HCT116 (cell line): Measurements from ENCODE around the gene SMG6. TPM values are rescaled to one million over a fixed set of nuclear protein-coding genes. Genes with fewer than 3 reads are reported as not detected.

ENCODE experiments used
- ATAC-seq: fragments of 200-7000 bp; cut with Tn5 transposase; 2 replicates; pipeline ENCODE4 v1.9.1; 2020; ENCODE audit warnings: mild to moderate bottlenecking, moderate library complexity
- BruUV-seq: library from RNA; stranded (reverse); fragments of 400-500 nt; replicated peaks from 2 replicates; lab custom pipeline; 2021; lab: Mats Ljungman, UMichigan
- CTCF ChIA-PET: fragments of 300-600 bp; sonication (Branson Sonifier 250); formaldehyde crosslinking; loops from one replicate; lab custom pipeline; 2021; ENCODE audit warnings: antibody characterized with exemption; lab: Charles Lee
- POLR2A ChIA-PET: fragments of 300-600, 350-600 bp; sonication (Branson Sonifier 250); formaldehyde crosslinking; loops from one replicate; lab custom pipeline; 2021; ENCODE audit warnings: antibody characterized with exemption; lab: Charles Lee
- RAD21 ChIA-PET, 2 experiments: fragments of 300-600 bp; sonication (Branson Sonifier 250); formaldehyde crosslinking; loops; one replicate each; lab custom pipeline; 2023; ENCODE audit warnings: low total read pairs in 2 of 2; ENCODE audit not compliant: uncharacterized antibody in 2 of 2, unreplicated experiment in 2 of 2, low non-redundant PET in 1 of 2; lab: Charles Lee
- DNase-seq: peaks from one replicate; pipeline ENCODE4 v3.0.0-alpha.2; 2010; ENCODE audit warnings: low read depth, low spot score
- H2AFZ ChIP-seq: fragments of 200-600 bp; shearing (Covaris generic), sonication (generic); 2 replicates; pipeline ENCODE4 v1.6.1; 2017; ENCODE audit warnings: low read depth, mixed run types, mixed read lengths, antibody characterized with exemption, low read length; ENCODE audit not compliant: poor library complexity, severe bottlenecking
- H3K27ac ChIP-seq: 2 replicates; pipeline ENCODE4 v1.5.1; 2012; ENCODE audit warnings: low read depth, low read length
- H3K27me3 ChIP-seq: fragments of 200-600 bp; sonication (generic); 2 replicates; pipeline ENCODE4 v1.6.1; 2016; ENCODE audit warnings: mixed run types, low read length, mixed read lengths; ENCODE audit not compliant: insufficient read depth
- H3K36me3 ChIP-seq, 2 experiments: fragments of 200-500 bp in 1 of 2; fragments of 200-600 bp in 1 of 2; sonication (Bioruptor generic) in 1 of 2; sonication (generic) in 1 of 2; 2 replicates each; pipeline versions ENCODE4 v1.5.1 to v1.6.1; 2014 to 2016; ENCODE audit warnings: low read length in 2 of 2, inconsistent platforms in 1 of 2, mixed read lengths in 1 of 2, mixed run types in 1 of 2; ENCODE audit not compliant: insufficient read depth in 2 of 2, control insufficient read depth in 1 of 2
- H3K4me1 ChIP-seq, 2 experiments: fragments of 200-600 bp in 1 of 2; sonication (generic) in 1 of 2; 2 replicates each; pipeline versions ENCODE4 v1.5.1 to v1.6.1; 2012 to 2017; ENCODE audit warnings: low read length in 2 of 2, inconsistent platforms in 1 of 2, mild to moderate bottlenecking in 1 of 2, mixed read lengths in 1 of 2, mixed run types in 1 of 2, moderate library complexity in 1 of 2; ENCODE audit not compliant: insufficient read depth in 2 of 2, control insufficient read depth in 1 of 2
- H3K4me2 ChIP-seq: fragments of 200-600 bp; sonication (generic); 2 replicates; pipeline ENCODE4 v1.6.1; 2017; ENCODE audit warnings: mixed run types, low read length, mixed read lengths
- H3K4me3 ChIP-seq, 2 experiments: fragments of 200-600 bp in 1 of 2; sonication (generic) in 1 of 2; replicated peaks in 1 of 2; 2 replicates each; pipeline ENCODE4 v1.5.1; 2011 to 2016; ENCODE audit warnings: low read length in 2 of 2, control low read depth in 1 of 2, low read depth in 1 of 2, mild to moderate bottlenecking in 1 of 2, mixed read lengths in 1 of 2, mixed run types in 1 of 2
- H3K79me2 ChIP-seq: fragments of 200-600 bp; sonication (generic); 2 replicates; pipeline ENCODE4 v1.6.1; 2017; ENCODE audit warnings: mild to moderate bottlenecking, mixed run types, low read length, moderate library complexity, mixed read lengths; ENCODE audit not compliant: insufficient read depth
- H3K9ac ChIP-seq: fragments of 200-600 bp; sonication (generic); 2 replicates; pipeline ENCODE4 v1.6.1; 2016; ENCODE audit warnings: low read length, mixed read lengths
- H3K9me2 ChIP-seq: fragments of 200-600 bp; sonication (generic), shearing (Covaris generic); 2 replicates; pipeline ENCODE4 v1.6.1; 2017; ENCODE audit warnings: mixed run types, mild to moderate bottlenecking, moderate library complexity; ENCODE audit not compliant: insufficient read depth
- H3K9me3 ChIP-seq, 2 experiments: fragments of 200-500 bp in 1 of 2; fragments of 200-600 bp in 1 of 2; sonication (Bioruptor generic) in 1 of 2; sonication (generic) in 1 of 2; 2 replicates each; pipeline ENCODE4 v1.6.1; 2014 to 2017; ENCODE audit warnings: low read length in 2 of 2, mixed read lengths in 2 of 2, inconsistent platforms in 1 of 2, low read depth in 1 of 2, mild to moderate bottlenecking in 1 of 2, mixed run types in 1 of 2, moderate library complexity in 1 of 2; ENCODE audit not compliant: control insufficient read depth in 1 of 2, insufficient read depth in 1 of 2
- H4K20me1 ChIP-seq: fragments of 200-600 bp; sonication (generic), shearing (Covaris generic); 2 replicates; pipeline ENCODE4 v1.6.1; 2017; ENCODE audit warnings: mixed run types, mild to moderate bottlenecking, moderate library complexity; ENCODE audit not compliant: insufficient read depth
- CBX3 ChIP-seq: IDR thresholded peaks from 2 replicates; pipeline ENCODE4 v1.6.1; 2012; ENCODE audit warnings: low read depth
- EZH2 ChIP-seq: fragments of 200-600 bp; sonication (generic); IDR thresholded peaks from 2 replicates; pipeline ENCODE4 v1.6.1; 2017; ENCODE audit warnings: antibody characterized with exemption, mixed run types
- EZH2phosphoT487 ChIP-seq: fragments of 200-600 bp; IDR thresholded peaks from 2 replicates; pipeline ENCODE4 v1.6.1; 2018; ENCODE audit warnings: antibody characterized with exemption, borderline replicate concordance
- FOSL1 ChIP-seq: IDR thresholded peaks from 2 replicates; pipeline ENCODE4 v1.6.1; 2012; ENCODE audit warnings: low read depth
- POLR2AphosphoS5 ChIP-seq: IDR thresholded peaks from 2 replicates; pipeline ENCODE4 v1.6.1; 2011; ENCODE audit warnings: mild to moderate bottlenecking, low read depth, low read length, moderate library complexity
- TCF7L2 ChIP-seq: IDR thresholded peaks from 2 replicates; pipeline ENCODE4 v1.7.0; 2011; ENCODE audit warnings: borderline replicate concordance, inconsistent platforms; ENCODE audit not compliant: insufficient read depth, insufficient read length; ENCODE audit errors: extremely low read depth
- intact Hi-C: fragments of 100-400 bp; cut with micrococcal nuclease; formaldehyde crosslinking; loops from 2 replicates; pipeline ENCODE4 v1.10.0; 2022
- total RNA-seq: library from RNA; stranded (reverse); gene quantifications from one replicate; pipeline ENCODE4 v1.2.1, GENCODE V29; 2021; ENCODE audit not compliant: unreplicated experiment
- TF ChIP-seq, protein P1 (sequence below), 3 experiments: fragments of 200-600 bp in 1 of 3; sonication (generic) in 1 of 3; IDR thresholded peaks in 2 of 3; conservative IDR thresholded peaks in 1 of 3; 2 replicates each; pipeline ENCODE4 v1.5.1; 2012 to 2017; ENCODE audit warnings: low read depth in 2 of 3, low read length in 2 of 3, antibody characterized with exemption in 1 of 3, borderline replicate concordance in 1 of 3, control low read depth in 1 of 3, mild to moderate bottlenecking in 1 of 3, mixed read lengths in 1 of 3, mixed run types in 1 of 3, moderate library complexity in 1 of 3; ENCODE audit not compliant: insufficient read depth in 1 of 3
- TF ChIP-seq, protein P2 (sequence below): IDR thresholded peaks from 2 replicates; pipeline ENCODE4 v1.6.1; 2012; ENCODE audit warnings: low read depth

Gene SMG6
- total RNA-seq, 1 experiment from 2014 or later: 23.1 TPM

DNA sequence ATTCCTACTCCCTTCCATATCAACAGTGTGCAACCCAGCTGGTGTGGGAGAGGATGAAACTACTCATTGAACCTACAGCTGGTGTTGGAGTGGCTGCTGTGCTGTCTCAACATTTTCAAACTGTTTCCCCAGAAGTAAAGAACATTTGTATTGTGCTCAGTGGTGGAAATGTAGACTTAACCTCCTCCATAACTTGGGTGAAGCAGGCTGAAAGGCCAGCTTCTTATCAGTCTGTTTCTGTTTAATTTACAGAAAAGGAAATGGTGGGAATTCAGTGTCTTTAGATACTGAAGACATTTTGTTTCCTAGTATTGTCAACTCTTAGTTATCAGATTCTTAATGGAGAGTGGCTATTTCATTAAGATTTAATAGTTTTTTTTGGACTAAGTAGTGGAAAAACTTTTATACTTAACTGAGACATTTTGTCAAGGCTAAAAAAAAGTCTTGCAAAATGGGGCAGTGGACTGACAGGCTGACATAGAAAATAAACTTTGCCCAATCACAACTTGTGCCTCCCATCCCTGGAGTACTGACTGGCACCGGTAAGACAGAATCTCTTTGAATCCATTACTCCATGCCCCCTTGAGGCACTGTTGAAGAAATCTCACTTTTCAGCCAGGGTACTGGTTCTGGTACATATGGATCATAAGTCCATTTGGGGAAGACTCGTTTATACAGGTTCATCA lies 20.2 kb upstream of the SMG6 start (continued):
- TF ChIP-seq EZH2phosphoT487 (no peak), TCF7L2 (no peak), CBX3 (no peak), POLR2AphosphoS5 (no peak)

DNA sequence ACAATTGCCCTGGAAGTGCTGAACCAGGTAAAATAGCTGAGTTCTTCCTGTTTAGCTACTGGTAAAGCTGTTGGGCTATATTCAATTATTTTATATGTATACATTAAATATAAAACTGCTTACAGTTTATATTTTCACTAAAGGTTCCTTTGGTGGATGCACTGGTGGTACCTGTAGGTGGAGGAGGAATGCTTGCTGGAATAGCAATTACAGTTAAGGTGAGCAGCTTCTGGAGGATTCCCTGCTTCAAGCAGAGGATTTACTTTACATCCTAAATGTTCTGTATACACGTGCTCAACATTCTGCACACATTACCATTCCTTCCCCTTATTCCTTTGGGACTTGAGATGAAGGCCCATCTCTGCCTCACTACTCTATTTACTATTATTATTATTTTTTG lies 17.8 kb upstream of the SMG6 start:
- DNase-seq (no peak), ATAC-seq (no peak)
- H4K20me1 ChIP-seq: 0 out of 2 replicates have a peak, but pooled peaks cover 5% of the 10 kb centered on the region
- H3K9me3 ChIP-seq: no peaks in the 10 kb centered on the region
- ChIA-PET POLR2A (interaction anchor here (0.9 to 1.1 kb wide), 2 partner anchors 10 to 15 kb away, joined by 3 to 6 read pairs; partner anchors contain the start of gene TSR1), RAD21 (no interaction called here), CTCF (interaction anchor here (1.1 kb wide), 1 partner anchor 263 kb away, joined by 3 read pairs; no protein-coding TSS in a partner anchor)
- peaks cover 32 to 36% of the 10 kb centered on the region in 2 experiments for H3K36me3 ChIP-seq
- H3K27me3 ChIP-seq: no peaks in the 10 kb centered on the region
- peaks cover 16% of the 10 kb centered on the region; the same call in 1 of the 2 replicates for H3K79me2 ChIP-seq
- no peak overlapping the region for H3K27ac ChIP-seq
- no peak for TF ChIP-seq EZH2
- TF ChIP-seq, all 23 proteins: peak for 0
- no peak overlapping the region for H3K4me3 ChIP-seq
- no peaks in the 10 kb centered on the region for H3K9me2 ChIP-seq
- no peak overlapping the region for H2AFZ ChIP-seq
- intact Hi-C loops: no loop called here
- peaks cover 8 to 14% of the 10 kb centered on the region in 2 experiments for H3K4me1 ChIP-seq
- no peak overlapping the region for H3K4me2 ChIP-seq
- no TSS peak for BruUV-seq
- no peak overlapping the region for H3K9ac ChIP-seq

DNA sequence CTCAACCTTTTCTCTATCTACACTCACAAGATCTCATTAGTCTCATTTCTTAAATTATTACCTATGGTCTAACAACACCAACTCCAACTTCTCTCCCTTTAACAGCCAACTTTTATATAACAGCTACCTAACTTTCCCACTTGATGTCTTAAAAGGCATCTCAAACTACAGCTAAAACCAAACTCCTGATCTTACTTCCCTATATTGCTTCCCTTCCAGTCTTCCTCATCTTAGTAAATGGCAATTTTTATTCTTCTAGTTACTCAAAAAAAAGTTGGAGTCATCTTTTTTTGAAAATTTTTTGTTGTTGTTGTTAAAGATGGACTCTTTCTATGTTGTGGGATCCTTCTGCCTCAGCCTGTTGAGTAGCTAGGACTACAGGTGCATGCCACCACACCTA lies 15.5 kb upstream of the SMG6 start:
- ChIA-PET CTCF (no interaction called here), POLR2A (no interaction called here), RAD21 (no interaction called here)
- ATAC-seq (no peak), DNase-seq (no peak)
- H3K4me2 ChIP-seq: no peak overlapping the region
- peaks cover 14 to 18% of the 10 kb centered on the region in 2 experiments for H3K36me3 ChIP-seq
- no TSS peak for BruUV-seq
- H2AFZ ChIP-seq: no peak overlapping the region
- TF ChIP-seq FOSL1 (no peak), CBX3 (no peak), EZH2 (no peak), POLR2AphosphoS5 (no peak)
- TF ChIP-seq, protein P1, sequence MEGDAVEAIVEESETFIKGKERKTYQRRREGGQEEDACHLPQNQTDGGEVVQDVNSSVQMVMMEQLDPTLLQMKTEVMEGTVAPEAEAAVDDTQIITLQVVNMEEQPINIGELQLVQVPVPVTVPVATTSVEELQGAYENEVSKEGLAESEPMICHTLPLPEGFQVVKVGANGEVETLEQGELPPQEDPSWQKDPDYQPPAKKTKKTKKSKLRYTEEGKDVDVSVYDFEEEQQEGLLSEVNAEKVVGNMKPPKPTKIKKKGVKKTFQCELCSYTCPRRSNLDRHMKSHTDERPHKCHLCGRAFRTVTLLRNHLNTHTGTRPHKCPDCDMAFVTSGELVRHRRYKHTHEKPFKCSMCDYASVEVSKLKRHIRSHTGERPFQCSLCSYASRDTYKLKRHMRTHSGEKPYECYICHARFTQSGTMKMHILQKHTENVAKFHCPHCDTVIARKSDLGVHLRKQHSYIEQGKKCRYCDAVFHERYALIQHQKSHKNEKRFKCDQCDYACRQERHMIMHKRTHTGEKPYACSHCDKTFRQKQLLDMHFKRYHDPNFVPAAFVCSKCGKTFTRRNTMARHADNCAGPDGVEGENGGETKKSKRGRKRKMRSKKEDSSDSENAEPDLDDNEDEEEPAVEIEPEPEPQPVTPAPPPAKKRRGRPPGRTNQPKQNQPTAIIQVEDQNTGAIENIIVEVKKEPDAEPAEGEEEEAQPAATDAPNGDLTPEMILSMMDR (IDR thresholded peaks at IDR 0.05 in 2 of 3, conservative IDR thresholded peaks at IDR 0.05 in 1 of 3; ENCODE audit: borderline replicate concordance in 1 of 3, insufficient read depth in 1 of 3, low read depth in 2 of 3, low read length in 2 of 3): no peak
- TF ChIP-seq, protein P2, sequence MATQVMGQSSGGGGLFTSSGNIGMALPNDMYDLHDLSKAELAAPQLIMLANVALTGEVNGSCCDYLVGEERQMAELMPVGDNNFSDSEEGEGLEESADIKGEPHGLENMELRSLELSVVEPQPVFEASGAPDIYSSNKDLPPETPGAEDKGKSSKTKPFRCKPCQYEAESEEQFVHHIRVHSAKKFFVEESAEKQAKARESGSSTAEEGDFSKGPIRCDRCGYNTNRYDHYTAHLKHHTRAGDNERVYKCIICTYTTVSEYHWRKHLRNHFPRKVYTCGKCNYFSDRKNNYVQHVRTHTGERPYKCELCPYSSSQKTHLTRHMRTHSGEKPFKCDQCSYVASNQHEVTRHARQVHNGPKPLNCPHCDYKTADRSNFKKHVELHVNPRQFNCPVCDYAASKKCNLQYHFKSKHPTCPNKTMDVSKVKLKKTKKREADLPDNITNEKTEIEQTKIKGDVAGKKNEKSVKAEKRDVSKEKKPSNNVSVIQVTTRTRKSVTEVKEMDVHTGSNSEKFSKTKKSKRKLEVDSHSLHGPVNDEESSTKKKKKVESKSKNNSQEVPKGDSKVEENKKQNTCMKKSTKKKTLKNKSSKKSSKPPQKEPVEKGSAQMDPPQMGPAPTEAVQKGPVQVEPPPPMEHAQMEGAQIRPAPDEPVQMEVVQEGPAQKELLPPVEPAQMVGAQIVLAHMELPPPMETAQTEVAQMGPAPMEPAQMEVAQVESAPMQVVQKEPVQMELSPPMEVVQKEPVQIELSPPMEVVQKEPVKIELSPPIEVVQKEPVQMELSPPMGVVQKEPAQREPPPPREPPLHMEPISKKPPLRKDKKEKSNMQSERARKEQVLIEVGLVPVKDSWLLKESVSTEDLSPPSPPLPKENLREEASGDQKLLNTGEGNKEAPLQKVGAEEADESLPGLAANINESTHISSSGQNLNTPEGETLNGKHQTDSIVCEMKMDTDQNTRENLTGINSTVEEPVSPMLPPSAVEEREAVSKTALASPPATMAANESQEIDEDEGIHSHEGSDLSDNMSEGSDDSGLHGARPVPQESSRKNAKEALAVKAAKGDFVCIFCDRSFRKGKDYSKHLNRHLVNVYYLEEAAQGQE: no peak
- intact Hi-C loops: no loop called here
- no peak overlapping the region for H3K4me3 ChIP-seq
- peaks cover 12 to 19% of the 10 kb centered on the region in 2 experiments for H3K4me1 ChIP-seq
- H3K9ac ChIP-seq: no peak overlapping the region
- no peak overlapping the region for H3K27ac ChIP-seq
- no peaks in the 10 kb centered on the region for H3K27me3 ChIP-seq
- H3K9me2 ChIP-seq: no peaks in the 10 kb centered on the region
- H3K9me3 ChIP-seq: no peaks in the 10 kb centered on the region
- no peaks in the 10 kb centered on the region for H3K79me2 ChIP-seq
- no peaks in the 10 kb centered on the region for H4K20me1 ChIP-seq
